Suprapubic skin (tissue), 4 donors: Measurements from ENCODE around the gene RPS21.

Source experiments
- POLR2A ChIP-seq, 2 donors: fragments of 450-650 bp; IDR thresholded peaks; one replicate each; pipeline ENCODE4 v1.6.1; 2017; ENCODE audit warnings: antibody characterized with exemption in 2 of 2, mild to moderate bottlenecking in 2 of 2, moderate library complexity in 2 of 2
- POLR2AphosphoS5 ChIP-seq, 3 donors: sonication (generic); formaldehyde crosslinking; IDR thresholded peaks; one replicate each; pipeline ENCODE4 v1.6.1; 2017; ENCODE audit warnings: antibody characterized with exemption in 3 of 3
- TF ChIP-seq, protein P1 (sequence below), 2 donors: fragments of 200-600 bp in 1 of 2; fragments of 450-650 bp in 1 of 2; sonication (generic) in 1 of 2; IDR thresholded peaks; one replicate each; pipeline ENCODE4 v1.5.1; 2016 to 2019; ENCODE audit warnings: antibody characterized with exemption in 2 of 2, mild to moderate bottlenecking in 1 of 2, moderate library complexity in 1 of 2

DNA sequence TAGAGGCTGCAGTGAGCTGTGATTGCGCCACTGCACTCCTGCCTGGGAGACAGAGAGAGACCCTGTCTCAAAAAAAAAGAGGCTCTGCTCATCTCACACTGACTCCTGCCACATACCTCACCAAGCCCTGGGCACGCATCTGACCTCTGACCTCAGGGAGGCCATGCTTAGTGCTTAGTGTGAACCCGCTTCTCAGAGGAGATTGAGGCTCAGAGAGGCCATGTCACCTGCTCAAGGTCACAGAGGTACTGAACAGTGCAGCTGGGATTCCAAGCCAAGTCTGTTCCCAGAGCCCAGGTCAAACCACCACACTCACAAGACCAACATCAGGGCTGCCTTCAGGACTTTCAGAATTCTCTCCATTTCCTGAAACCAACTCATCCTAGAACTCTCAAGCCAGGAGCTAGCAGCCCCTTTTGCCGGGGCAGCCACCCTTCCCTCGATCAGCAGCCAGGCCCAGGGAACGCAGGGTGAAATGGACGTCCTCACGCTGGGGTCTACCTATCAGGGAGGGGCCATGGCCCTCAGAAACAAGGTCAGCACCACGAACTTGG lies 17.3 kb downstream of the RPS21 start:
- TF ChIP-seq, protein P1, sequence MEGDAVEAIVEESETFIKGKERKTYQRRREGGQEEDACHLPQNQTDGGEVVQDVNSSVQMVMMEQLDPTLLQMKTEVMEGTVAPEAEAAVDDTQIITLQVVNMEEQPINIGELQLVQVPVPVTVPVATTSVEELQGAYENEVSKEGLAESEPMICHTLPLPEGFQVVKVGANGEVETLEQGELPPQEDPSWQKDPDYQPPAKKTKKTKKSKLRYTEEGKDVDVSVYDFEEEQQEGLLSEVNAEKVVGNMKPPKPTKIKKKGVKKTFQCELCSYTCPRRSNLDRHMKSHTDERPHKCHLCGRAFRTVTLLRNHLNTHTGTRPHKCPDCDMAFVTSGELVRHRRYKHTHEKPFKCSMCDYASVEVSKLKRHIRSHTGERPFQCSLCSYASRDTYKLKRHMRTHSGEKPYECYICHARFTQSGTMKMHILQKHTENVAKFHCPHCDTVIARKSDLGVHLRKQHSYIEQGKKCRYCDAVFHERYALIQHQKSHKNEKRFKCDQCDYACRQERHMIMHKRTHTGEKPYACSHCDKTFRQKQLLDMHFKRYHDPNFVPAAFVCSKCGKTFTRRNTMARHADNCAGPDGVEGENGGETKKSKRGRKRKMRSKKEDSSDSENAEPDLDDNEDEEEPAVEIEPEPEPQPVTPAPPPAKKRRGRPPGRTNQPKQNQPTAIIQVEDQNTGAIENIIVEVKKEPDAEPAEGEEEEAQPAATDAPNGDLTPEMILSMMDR (IDR thresholded peaks at IDR 0.05), result no peak
- TF ChIP-seq POLR2A (IDR thresholded peaks at IDR 0.05), result no peak
- no peak for TF ChIP-seq POLR2AphosphoS5 (IDR thresholded peaks at IDR 0.05)
